HG03432 (cell line): Measurements from ENCODE around the gene ZNF100.
"Not testable (repeated sequence)": the region's sequence is repeated elsewhere in the genome, so short reads cannot be mapped to it uniquely, and the experiment has no call there.

ENCODE experiments used
- ATAC-seq: cut with Tn5 transposase; IDR thresholded peaks from one replicate; pipeline ENCODE4 v1.9.1; 2021; ENCODE audit warnings: mild to moderate bottlenecking, moderate library complexity; ENCODE audit not compliant: unreplicated experiment

ZNF100 gene

GRCh38 chr19:21767065-21767800 is at the start of gene ZNF100:
ZNF100 (minus strand) TSS chr19:21767579; CDS start chr19:21767429, 150 bp downstream.
- ATAC-seq = peak; percentile 97

GRCh38 chr19:21812448-21812847 is 45.1 kb upstream of the ZNF100 start:
- no peak for ATAC-seq

GRCh38 chr19:21808400-21809000 is 41.1 kb upstream of the ZNF100 start:
- ATAC-seq = not testable (repeated sequence)

- no peak for ATAC-seq
Observed at GRCh38 chr19:21789466-21790085, 22.2 kb upstream of the ZNF100 start.

- ATAC-seq = no peak
Observed at GRCh38 chr19:21786936-21787335, 19.6 kb upstream of the ZNF100 start.

- not testable (repeated sequence) for ATAC-seq
Observed at GRCh38 chr19:21775792-21776191, 8.4 kb upstream of the ZNF100 start.

- peak; percentile 2 for ATAC-seq
Observed at GRCh38 chr19:21766705-21767064, 694 bp downstream of the ZNF100 start.

- no peak for ATAC-seq
Observed at GRCh38 chr19:21765151-21765550, 2.2 kb downstream of the ZNF100 start.

GRCh38 chr19:21761547-21761946 is 5.8 kb downstream of the ZNF100 start:
- ATAC-seq = not testable (repeated sequence)

- ATAC-seq = no peak
Observed at GRCh38 chr19:21758296-21758695, 9.1 kb downstream of the ZNF100 start.

- not testable (repeated sequence) for ATAC-seq
Observed at GRCh38 chr19:21755555-21755954, 11.8 kb downstream of the ZNF100 start.

GRCh38 chr19:21751384-21751783 is 16.0 kb downstream of the ZNF100 start:
- ATAC-seq = no peak

- no peak for ATAC-seq
Observed at GRCh38 chr19:21750586-21751128, 16.7 kb downstream of the ZNF100 start.

GRCh38 chr19:21749090-21749489 is 18.3 kb downstream of the ZNF100 start:
- ATAC-seq = peak; percentile 55

GRCh38 chr19:21748088-21748487 is 19.3 kb downstream of the ZNF100 start:
- no peak for ATAC-seq

- no peak for ATAC-seq
Observed at GRCh38 chr19:21740559-21740958, 26.8 kb downstream of the ZNF100 start.

GRCh38 chr19:21726942-21727747 is 40.2 kb downstream of the ZNF100 start:
- ATAC-seq = not testable (repeated sequence)

- ATAC-seq = no peak
Observed at GRCh38 chr19:21713761-21714160, 53.6 kb downstream of the ZNF100 start.

- no peak for ATAC-seq
Observed at GRCh38 chr19:21709464-21709863, 57.9 kb downstream of the ZNF100 start.

GRCh38 chr19:21707878-21708277 is 59.5 kb downstream of the ZNF100 start:
- not testable (repeated sequence) for ATAC-seq

GRCh38 chr19:21707065-21707464 is 60.3 kb downstream of the ZNF100 start:
- ATAC-seq = no peak
